ENCODE results near the gene RFC3.
"Not testable (repeated sequence)": the region's sequence is repeated elsewhere in the genome, so short reads cannot be mapped to it uniquely, and the experiment has no call there.

The RFC3 gene

GRCh38 chr13:33817901-33818706 is at the start of gene RFC3:
TSS of gene RFC3 (plus strand) at chr13:33818149. CDS start at chr13:33818179, 30 bp downstream.
- peak; percentile 95 for DNase-seq

- DNase-seq = no peak
Observed at GRCh38 chr13:33771296-33771695, 46.7 kb upstream of the RFC3 start.

- no peak for DNase-seq
Observed at GRCh38 chr13:33773790-33774462, 44.0 kb upstream of the RFC3 start.

GRCh38 chr13:33775339-33776108 is 42.4 kb upstream of the RFC3 start:
- peak; percentile 33 for DNase-seq

- peak; percentile 7 for DNase-seq
Observed at GRCh38 chr13:33776239-33776881, 41.6 kb upstream of the RFC3 start.

GRCh38 chr13:33782631-33783030 is 35.3 kb upstream of the RFC3 start:
- DNase-seq = peak; percentile 5

GRCh38 chr13:33783212-33783611 is 34.7 kb upstream of the RFC3 start:
- DNase-seq = not testable (repeated sequence)

GRCh38 chr13:33784738-33785137 is 33.2 kb upstream of the RFC3 start:
- DNase-seq = no peak

- peak; percentile 69 for DNase-seq
Observed at GRCh38 chr13:33785384-33785783, 32.6 kb upstream of the RFC3 start.

- no peak for DNase-seq
Observed at GRCh38 chr13:33787051-33787591, 30.8 kb upstream of the RFC3 start.

- DNase-seq = no peak
Observed at GRCh38 chr13:33789066-33789606, 28.8 kb upstream of the RFC3 start.

- DNase-seq = no peak
Observed at GRCh38 chr13:33789739-33790138, 28.2 kb upstream of the RFC3 start.

GRCh38 chr13:33793726-33794125 is 24.2 kb upstream of the RFC3 start:
- peak; percentile 34 for DNase-seq

GRCh38 chr13:33794576-33794975 is 23.4 kb upstream of the RFC3 start:
- DNase-seq = peak; percentile 1

- no peak for DNase-seq
Observed at GRCh38 chr13:33796095-33796494, 21.9 kb upstream of the RFC3 start.

- no peak for DNase-seq
Observed at GRCh38 chr13:33797622-33798021, 20.3 kb upstream of the RFC3 start.

- no peak for DNase-seq
Observed at GRCh38 chr13:33798023-33798422, 19.9 kb upstream of the RFC3 start.

GRCh38 chr13:33799950-33800592 is 17.9 kb upstream of the RFC3 start:
- DNase-seq = peak; percentile 29

GRCh38 chr13:33800646-33801186 is 17.2 kb upstream of the RFC3 start:
- DNase-seq = no peak

GRCh38 chr13:33806470-33807248 is 11.3 kb upstream of the RFC3 start:
- no peak for DNase-seq

- not testable (repeated sequence) for DNase-seq
Observed at GRCh38 chr13:33812829-33813228, 5.1 kb upstream of the RFC3 start.
